HG02759 (cell line): ENCODE results near the gene RD3L.

ENCODE experiments used
- ATAC-seq: cut with Tn5 transposase; IDR thresholded peaks from one replicate; pipeline ENCODE4 v1.9.1; 2021; ENCODE audit warnings: mild to moderate bottlenecking, moderate library complexity; ENCODE audit not compliant: unreplicated experiment

The RD3L gene

GRCh38 chr14:103897075-103897947 lies 45.0 kb downstream of the RD3L start:
- no peak for ATAC-seq

GRCh38 chr14:103896578-103896977 lies 45.8 kb downstream of the RD3L start:
- no peak for ATAC-seq

- no peak for ATAC-seq
These were observed 47.6 kb downstream of the RD3L start for GRCh38 chr14:103894723-103895059.

GRCh38 chr14:103894034-103894722 lies 48.2 kb downstream of the RD3L start:
- ATAC-seq: no peak

- no peak for ATAC-seq
These were observed 50.1 kb downstream of the RD3L start for GRCh38 chr14:103892247-103892646.

GRCh38 chr14:103891667-103892215 lies 50.6 kb downstream of the RD3L start:
- ATAC-seq: no peak

- no peak for ATAC-seq
These were observed 51.3 kb downstream of the RD3L start for GRCh38 chr14:103890821-103891666.
